NCI-H460 (cell line): Measurements from ENCODE around the gene SLIT3. TPM values are rescaled to one million over a fixed set of nuclear protein-coding genes. Genes with fewer than 3 reads are reported as not detected.
A peak's percentile ranks its signal among the peaks of the same experiment; 100 is the strongest.

Source experiments
- DNase-seq: peaks from one replicate; pipeline ENCODE4 v3.0.0-alpha.2; 2016; ENCODE audit warnings: low read depth; ENCODE audit errors: extremely low read depth
- total RNA-seq: library from RNA; depleted of rRNA; stranded (reverse); fragments of >200 nt; shearing (Covaris generic); gene quantifications from 2 replicates; pipeline ENCODE4 v1.2.3, GENCODE V29; 2014

SLIT3 gene
- total RNA-seq, 1 experiment from 2014 or later = not detected

DNA sequence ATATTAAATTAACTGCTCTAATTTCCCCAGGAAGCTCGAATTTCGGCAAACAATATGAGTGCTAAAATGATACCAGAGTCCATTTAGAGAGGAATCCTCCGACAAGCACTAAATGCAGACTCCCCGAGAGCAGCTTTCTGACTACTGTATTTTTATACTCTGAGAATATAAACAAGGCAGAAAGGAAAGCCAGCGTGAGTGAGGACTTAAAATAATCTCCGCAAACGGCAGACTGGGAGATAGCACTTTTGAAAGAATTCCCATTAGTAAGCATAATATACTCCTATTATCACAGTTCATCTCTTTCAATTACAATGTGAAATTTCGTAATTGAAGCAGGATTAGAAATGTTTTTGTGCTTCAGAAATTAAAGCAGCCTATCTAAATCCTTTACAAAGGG lies 452.4 kb downstream of the SLIT3 start:
- DNase-seq = no peak

DNA sequence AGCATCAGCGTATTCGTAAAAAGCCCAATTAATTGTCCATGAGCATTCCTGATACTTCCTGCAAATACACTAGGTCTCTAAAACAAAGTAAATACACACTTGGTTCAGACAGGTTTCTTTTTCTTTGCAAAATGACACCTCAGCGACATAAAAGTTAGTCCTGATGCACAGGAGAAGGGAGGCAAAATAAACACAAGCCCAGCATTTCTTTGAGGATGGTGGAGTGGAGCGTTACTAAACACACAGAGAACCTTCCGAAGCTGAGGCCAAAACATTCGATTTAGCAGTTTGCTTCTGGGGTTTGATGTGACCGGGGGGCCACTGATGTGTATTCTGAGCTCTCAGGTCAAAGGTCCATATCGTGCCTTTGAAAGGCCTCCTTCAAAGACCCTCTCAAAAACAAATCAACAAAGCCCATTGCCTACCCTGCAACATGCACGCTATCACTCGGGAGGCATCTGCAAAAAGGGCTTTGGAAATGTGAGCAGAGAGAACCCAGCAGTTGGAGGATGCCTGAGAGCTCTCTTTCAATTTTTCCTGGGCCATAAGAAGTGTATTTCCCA lies 453.3 kb downstream of the SLIT3 start:
- DNase-seq = no peak

DNA sequence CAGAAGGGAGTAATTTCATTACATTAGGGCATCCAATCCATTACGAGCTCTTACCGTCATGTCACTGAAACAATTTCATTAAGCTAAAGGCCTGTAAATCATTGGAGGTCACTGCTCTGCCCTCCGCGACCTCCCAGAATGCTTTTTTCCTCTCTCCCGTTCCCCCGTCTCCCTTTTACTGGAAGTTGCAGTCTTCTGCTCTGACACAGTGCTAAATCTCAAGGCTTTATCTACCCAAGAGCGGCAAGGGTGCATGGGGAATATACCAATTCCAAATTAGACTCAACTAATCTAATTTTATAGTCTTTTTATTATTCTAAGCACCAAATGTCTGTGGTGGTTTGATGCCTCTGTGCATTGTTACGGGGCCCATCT lies 456.0 kb downstream of the SLIT3 start:
- no peak for DNase-seq

DNA sequence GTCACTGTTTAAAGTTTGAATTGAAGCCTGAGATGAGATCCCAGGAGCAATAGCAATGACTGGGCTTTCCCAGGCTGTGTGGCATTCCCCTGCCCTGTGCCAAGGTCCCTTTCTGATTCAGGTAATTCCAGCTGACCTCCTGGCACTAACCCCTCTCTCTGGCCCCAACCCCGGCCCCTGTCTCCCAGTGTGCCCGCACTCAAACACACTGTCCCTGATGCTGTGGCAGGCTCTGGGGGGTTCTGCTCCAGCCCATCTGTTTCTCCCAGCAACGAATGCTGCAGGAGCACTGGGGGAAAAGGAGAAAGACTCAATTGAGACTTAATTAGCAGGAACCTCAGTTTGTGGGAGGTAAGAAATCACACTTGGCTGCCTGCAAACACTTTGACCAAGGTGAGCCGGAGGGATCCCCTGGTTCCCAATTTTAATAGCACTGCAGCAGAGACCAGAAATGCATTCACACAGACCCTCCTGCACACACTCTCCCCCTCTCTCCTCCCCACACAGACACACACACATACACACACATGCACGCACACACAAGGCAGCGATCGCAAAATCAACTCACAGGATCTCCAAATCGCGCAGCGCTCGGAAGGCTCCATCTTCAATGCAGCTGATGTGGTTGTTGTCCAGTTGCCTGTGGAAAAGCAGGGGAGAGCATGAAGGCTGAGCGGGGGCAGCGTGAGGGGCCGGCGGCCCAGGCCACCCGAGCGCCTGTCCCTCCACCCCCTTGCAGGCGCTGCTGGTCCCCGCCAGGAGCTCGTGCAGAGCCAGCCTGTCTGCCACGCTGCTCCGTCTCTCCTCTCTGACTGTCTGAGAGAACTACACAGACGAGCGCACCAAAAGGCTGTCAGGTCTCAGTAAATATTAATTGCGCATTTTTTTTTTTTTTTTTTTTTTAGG lies 456.7 kb downstream of the SLIT3 start:
- DNase-seq = no peak

DNA sequence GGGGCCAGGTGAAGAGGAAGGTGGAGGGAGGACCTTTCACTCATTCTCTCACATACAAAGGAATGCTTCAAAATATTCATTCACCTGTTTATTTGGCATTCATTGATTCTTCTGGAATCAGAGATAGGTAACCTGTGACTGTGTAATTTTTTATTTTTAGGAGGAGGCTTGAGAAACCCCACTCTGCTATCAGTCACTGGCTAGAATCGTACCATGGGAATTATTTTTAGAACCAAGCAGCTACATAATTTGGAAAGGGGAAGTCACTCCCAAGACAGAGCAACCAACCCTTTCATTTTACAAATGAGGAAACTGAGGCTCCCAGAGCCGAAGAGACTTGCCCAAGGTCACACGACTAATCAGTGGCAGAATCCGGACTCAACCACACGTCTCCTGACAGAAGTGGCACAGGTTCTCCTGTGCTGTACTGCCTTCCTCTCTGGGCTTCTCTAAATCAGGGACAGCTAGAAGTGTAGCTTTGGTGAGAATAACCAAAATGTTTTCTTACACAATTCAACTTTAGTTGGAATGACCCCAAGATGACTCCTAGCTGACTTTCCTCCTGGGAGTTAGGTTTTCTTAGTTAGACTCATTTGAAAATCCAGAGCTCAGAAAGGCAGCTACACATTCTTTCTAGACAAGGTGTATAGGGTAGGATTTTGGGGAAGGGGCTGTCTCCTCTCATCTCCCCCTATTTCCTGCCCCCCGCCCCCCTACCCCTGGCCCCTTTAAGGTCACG lies 457.5 kb downstream of the SLIT3 start:
- no peak for DNase-seq

DNA sequence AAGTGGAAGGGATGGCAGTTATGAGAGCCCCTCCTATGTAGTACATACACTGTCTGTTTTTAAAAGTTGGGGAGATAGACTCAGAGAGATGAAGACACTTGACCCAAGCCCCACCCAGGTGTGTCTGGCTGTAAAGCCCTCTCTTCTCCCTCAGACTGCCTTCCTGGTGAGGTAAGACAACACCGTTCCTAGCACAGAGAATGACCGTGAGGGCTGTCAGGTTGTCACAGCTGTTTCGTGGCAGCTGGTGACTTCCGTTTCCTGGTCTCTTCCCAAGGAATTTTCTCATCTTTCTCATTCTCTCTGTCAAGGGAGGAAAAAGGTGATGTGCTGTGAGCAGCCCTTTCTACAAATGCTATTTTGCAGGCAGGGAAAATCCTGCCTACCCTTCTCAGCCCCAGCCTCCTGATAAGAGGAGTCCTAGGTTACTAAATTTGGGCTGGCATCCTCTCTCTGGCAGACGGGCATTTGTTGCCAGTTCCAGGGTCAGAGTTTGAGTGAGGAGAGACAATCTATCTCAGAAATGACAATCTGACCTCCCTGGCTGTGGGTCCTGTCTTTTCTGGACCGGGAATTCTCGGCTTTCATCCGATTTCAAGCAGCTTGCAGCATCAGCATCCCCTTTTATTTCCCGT lies 458.3 kb downstream of the SLIT3 start:
- DNase-seq = no peak

DNA sequence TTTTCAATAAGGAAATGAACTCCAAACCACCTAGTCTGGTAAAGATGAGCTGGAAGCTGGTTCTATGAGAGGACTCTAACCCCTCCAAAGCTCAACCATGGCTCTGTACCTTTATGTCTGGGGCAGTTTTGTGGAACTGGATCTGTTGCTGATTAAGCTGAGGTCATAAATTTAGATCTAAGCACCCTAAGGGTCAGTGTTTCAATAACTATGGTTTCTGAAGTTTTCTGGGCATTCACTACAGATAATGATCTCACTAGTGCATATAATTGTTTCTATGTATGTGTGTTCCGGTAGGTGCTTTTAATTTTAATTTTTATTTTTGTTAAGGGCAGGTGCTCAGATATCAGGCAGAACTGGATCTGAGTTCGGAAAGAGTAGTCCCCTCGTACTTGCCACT lies 463.1 kb downstream of the SLIT3 start:
- no peak for DNase-seq

DNA sequence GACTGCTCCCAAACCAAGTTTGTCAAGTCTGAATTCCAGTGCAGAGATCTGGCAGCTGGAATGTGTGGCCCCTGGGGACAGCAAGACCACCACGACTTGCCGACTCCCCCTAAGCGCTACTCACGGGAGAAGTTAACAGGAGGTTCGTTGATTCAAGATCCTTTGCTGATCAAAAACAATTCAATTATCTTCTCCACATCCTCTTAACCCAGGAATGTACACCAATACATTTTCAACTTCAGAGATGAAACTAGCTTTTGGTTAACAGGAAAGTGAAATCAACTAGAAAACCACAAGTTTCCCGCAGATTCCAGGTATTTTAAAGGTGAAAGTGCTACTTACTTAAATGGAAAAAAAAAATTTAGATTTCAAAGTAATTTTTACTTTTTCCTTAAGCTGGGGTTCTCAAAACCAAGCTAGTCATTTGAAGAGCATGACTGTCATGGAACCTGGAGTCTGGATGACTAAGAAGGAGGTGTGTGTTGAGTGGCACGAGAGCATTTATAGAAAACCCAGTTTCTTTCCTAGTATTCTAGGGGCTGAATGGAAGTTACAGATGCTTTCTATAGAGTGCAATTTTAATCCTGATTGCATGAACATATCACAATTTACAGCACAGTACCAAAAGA lies 464.2 kb downstream of the SLIT3 start:
- no peak for DNase-seq

DNA sequence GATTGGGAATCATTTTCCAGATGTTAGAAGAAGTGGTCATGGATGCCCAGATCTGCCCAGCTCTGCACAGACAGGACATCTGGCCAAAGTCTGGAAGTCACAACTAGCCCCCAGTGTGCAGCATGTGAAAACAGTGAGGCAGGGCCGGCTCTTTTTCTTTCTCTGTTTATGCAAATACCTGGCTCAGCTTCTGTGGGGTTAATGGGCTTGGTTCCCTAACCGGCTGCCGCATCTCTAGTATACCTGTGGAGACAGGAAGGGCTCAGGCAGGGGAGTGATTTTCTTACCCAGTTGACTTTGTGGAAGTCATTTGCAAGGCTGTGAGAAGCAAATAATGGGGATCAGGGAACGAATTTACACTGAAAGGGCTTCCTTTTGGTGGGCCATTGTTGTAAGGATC lies 467.0 kb downstream of the SLIT3 start:
- no peak for DNase-seq

DNA sequence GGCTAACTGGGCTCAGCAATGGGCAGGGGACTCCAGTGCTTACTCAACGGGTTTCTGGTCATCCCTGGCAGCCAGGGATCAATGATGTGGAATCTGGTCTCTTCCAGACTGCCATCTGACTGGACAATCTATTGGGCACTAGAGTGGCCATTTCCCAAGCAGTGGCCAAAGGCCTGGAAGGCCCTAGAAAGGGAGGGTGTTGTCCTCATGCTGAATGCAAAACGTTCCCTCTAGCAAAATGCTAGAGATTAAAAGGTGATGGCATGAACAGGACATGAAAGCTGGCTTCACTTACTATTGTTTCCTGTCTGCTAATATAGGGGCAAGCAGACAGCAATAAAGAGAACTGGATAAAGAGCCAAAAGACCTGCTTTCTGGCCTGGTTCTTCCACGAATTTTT lies 467.6 kb downstream of the SLIT3 start:
- no peak for DNase-seq

DNA sequence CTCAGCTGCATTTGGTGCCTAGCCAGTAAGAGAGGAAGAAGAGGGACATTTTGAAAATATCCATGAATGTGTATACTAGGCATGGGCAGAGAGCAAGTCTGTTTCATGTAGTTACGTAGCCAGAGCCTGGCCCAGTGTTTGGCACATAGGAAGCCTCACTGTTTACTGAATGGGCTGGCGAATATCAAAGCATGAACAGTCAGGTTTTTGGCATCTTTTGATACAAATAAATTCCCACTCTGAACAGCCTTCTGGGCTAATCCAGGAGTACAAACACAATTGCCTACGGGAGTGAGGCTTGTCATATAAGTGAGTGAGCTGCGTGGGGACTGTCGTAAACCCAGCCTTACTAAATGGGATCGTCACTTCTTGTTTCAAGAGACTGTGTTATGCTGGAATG lies 468.6 kb downstream of the SLIT3 start:
- no peak for DNase-seq

DNA sequence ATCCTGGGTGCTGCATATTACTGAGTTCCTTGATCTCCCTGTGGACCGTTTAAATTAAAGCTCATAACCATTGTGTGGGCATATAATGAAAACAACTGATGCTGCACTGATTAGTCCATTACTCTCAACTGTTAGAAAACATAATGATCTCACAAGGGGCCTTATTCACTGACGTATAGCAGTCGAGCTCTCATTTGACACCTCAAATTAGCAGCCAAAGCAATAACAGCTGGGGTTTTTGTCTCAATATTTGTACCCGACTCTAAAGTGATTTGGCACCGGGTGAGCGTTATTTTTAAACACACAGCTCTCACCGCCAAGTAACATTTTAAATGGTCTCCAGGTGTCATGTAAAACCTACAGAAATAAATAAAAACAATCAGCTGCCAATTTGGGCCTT lies 469.6 kb downstream of the SLIT3 start:
- DNase-seq = no peak

DNA sequence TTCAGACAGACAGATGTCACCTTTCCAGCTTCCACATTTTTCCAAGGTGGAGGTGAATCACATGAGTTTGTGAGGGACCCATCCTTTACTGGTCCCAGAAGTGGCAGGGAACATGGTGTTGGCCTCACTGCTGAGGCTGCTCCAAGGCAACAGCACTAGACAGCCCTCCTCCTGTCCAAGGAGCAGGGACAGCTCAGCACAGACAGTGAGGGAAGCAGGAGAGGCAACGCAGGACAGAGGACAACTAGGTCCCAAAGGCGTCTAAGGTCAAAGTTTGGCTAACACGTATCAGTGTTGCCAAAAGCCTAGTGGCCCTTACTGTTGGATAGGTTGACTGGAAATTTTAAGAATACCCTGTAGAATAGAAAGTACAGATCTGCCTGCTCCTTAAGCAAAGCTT lies 470.1 kb downstream of the SLIT3 start:
- no peak for DNase-seq

DNA sequence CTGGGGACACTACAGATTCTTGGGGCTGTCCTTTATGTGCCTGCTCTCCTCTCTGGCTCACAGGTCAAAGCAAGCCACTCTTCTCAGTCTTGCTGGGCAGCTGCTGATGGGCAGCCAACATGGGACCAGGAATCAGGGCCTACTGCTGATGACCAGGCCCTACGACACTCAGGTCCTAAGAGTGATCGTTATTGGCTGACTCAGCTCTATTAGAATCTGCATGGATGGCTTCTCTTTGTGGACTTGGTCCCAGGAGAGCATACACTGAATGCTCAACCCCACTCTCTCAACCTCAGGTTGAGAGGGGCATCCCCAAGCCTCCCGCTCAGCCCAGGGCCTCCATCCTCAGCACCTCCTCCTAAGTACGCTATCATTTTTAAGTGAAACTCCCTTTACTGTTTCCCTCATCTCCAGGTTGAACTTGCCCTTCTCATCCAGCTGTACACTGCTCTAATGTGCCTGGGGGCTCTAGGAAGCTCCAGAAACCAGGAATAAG lies 471.0 kb downstream of the SLIT3 start:
- no peak for DNase-seq

DNA sequence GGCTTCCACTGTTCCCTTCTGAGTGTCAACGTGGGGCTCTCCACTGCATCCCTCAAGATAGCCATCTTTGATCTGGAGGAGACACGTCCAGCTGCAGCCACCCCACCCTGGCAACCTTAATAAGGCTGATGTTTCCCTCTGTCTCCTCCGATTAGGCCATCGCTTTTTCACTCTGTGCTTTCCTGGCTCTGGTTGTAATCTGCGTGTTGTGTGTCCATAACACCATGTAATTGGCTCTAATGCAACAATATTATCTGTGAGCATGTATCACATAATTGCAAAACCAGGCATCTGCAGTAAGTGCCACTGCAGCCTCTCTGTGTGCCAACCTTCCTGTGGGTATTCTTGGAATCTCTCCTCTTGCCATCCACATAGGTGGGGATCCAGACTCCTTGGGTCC lies 471.9 kb downstream of the SLIT3 start:
- no peak for DNase-seq

DNA sequence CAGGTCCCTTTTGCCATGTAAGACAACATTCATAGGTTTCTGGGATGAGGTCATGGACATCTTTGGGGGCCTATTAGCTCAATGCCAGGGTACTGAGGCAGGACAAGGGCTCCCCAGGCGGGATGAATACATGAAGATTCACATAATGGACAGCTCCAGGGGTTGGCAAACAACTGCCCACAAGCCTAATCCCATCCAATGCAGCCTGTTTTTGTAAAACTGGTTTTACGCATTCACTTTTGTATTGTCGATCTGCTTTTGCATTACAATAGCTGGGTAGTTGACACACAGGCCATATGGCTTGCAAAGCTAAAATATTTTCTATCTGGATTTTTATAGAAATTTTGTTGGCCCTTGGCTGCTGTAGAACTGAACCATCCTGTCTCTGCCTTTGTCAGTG lies 473.3 kb downstream of the SLIT3 start:
- DNase-seq = no peak

DNA sequence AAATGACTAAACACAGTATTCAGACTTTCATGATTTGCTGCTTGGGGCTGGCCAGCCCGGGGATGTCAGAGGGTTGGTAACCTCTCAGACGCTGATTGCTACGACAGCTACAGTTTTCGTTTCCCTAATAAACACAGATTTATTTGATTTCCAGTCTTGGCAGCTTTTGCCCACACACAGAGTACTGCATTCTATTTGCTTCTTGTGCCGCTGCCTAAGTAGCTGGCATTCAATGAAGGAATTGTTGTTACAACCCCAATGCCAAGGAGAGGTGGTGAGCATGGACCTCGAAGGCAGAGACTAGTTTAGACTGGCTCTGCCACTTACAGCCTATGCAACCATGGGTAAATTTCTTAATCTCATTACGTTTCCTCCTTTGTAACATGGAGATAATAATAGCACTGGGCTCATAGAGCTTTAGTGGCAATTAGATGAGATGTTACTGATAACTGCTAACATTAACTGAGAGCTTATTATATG lies 474.7 kb downstream of the SLIT3 start:
- no peak for DNase-seq

DNA sequence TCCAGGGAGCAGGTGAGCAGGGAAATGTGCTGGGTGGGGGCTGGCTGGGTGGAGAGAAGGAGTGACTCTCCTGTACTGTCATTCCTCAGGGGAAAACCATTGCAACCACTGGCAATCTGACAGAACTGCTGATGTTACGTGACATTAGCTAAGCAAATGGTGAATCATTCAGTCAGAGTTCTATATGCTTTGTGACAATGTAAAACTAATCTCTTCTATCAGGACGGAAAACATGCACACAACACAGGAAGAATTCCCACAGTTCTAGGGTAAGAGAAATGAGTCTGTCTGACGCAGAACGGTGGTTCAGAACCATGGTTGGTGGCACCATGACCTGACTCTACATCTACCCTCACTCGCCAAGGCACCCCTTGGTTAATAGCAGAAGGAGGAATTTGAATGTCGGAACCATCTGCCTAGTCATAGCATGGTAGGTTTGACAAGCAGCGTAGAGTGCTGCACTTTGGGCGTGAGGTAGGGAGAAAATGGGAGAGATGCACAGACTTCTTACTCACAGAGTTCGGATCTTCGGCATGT lies 478.1 kb downstream of the SLIT3 start:
- peak; percentile 33 for DNase-seq

DNA sequence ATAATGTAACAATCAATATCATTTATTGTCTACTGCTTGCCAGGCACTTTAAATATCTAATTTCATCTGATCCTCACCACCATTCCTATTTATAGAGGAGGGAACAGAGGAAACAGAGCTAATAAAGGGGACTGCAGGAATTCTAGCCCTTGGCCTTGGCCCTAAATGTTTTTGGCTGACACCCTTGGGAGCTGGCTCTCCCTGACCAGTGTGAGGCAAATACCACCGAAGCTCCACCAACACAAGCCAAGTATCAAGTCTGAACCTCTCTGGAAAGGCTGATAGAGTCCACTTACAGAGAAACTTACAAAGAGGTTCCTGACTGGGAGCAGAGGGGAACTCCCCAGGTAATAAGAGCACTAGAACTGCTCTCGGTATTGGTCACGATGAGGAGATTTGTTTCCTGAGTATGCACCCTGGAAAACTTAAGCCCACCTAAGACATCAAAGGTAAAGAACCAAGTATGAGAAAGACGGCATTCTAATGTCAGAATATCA lies 478.6 kb downstream of the SLIT3 start:
- DNase-seq = no peak

DNA sequence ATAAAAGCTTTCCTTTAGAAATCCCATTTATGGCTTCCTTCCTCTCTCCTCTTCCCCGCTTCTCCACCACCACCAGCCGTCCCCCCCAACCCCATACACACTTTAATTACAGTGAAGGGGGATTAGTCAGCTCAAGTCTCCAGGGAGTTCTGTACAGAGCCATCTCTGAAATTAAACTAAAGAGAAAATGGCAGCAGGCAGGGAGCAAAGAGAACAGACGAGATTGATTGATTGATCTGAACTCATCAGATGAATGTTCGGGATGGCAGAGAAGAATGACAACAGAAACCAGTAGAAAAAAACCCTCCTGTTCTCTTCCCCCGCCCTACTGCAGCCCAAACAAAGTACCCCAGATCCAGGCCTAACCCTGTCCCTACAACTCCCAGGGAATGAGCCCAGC lies 480.1 kb downstream of the SLIT3 start:
- no peak for DNase-seq
